ENCODE data around the gene B3GLCT.
"Not testable (repeated sequence)": the region's sequence is repeated elsewhere in the genome, so short reads cannot be mapped to it uniquely, and the experiment has no call there.

Gene B3GLCT

GRCh38 chr13:31184981-31185645, 14.7 kb upstream of the B3GLCT start:
- no peak for DNase-seq

- no peak for DNase-seq
Measured at GRCh38 chr13:31191748-31192147, 8.0 kb upstream of the B3GLCT start.

GRCh38 chr13:31192306-31192705, 7.5 kb upstream of the B3GLCT start:
- DNase-seq, result no peak

- DNase-seq, result no peak
Measured at GRCh38 chr13:31195616-31196015, 4.2 kb upstream of the B3GLCT start.

GRCh38 chr13:31196992-31197391, 2.8 kb upstream of the B3GLCT start:
- no peak for DNase-seq

GRCh38 chr13:31198519-31198918, 1.3 kb upstream of the B3GLCT start:
- DNase-seq, result no peak

- DNase-seq, result no peak
Measured at GRCh38 chr13:31199527-31199848, 287 bp upstream of the B3GLCT start.

GRCh38 chr13:31200637-31200971, 829 bp downstream of the B3GLCT start:
- DNase-seq, result no peak

- DNase-seq, result no peak
Measured at GRCh38 chr13:31201341-31202031, 1.7 kb downstream of the B3GLCT start.

- no peak for DNase-seq
Measured at GRCh38 chr13:31204592-31204991, 4.8 kb downstream of the B3GLCT start.

- DNase-seq, result peak; percentile 32
Measured at GRCh38 chr13:31207661-31208552, 8.1 kb downstream of the B3GLCT start.

GRCh38 chr13:31208559-31209122, 8.9 kb downstream of the B3GLCT start:
- no peak for DNase-seq

GRCh38 chr13:31209172-31209840, 9.5 kb downstream of the B3GLCT start:
- DNase-seq, result peak; percentile 60

GRCh38 chr13:31209841-31210210, 10.1 kb downstream of the B3GLCT start:
- no peak for DNase-seq

- no peak for DNase-seq
Measured at GRCh38 chr13:31213651-31214289, 14.0 kb downstream of the B3GLCT start.

- no peak for DNase-seq
Measured at GRCh38 chr13:31214435-31214834, 14.7 kb downstream of the B3GLCT start.

GRCh38 chr13:31216916-31217315, 17.1 kb downstream of the B3GLCT start:
- not testable (repeated sequence) for DNase-seq

- no peak for DNase-seq
Measured at GRCh38 chr13:31219909-31220598, 20.3 kb downstream of the B3GLCT start.

GRCh38 chr13:31221057-31221456, 21.3 kb downstream of the B3GLCT start:
- DNase-seq, result no peak

GRCh38 chr13:31223215-31223614, 23.4 kb downstream of the B3GLCT start:
- no peak for DNase-seq

- no peak for DNase-seq
Measured at GRCh38 chr13:31223640-31224039, 23.9 kb downstream of the B3GLCT start.

- no peak for DNase-seq
Measured at GRCh38 chr13:31224174-31224669, 24.4 kb downstream of the B3GLCT start.
